NCI-H146 treated with DMSO at 0.1 percent for 48 hours (cell line): ENCODE measurements around the gene CCDC195.
"Not testable (repeated sequence)": the region's sequence is repeated elsewhere in the genome, so short reads cannot be mapped to it uniquely, and the experiment has no call there.

Experiments used
- DNase-seq: peaks from one replicate; lab custom pipeline; 2025; ENCODE audit not compliant: unreplicated experiment; lab: John Stamatoyannopoulos, UW

Gene CCDC195

DNA sequence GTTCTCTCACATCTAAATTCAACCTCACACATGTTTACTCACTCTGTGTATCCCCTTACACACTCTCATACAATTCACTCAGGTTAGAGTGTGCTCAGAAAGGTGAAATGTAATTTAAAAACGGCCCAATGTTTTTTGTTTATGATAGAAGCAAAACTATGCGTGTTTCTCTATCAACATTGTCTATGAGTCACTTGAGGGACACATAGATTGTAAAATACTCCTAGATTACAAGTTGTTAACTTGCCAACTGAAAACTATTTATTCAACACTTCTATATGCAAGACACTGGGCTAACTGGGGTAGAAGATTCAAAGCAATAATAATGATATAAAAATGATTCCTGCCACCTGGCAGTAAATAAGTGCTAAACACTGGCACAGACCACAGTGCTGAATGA, 24.6 kb downstream of the CCDC195 start:
- DNase-seq: no peak

DNA sequence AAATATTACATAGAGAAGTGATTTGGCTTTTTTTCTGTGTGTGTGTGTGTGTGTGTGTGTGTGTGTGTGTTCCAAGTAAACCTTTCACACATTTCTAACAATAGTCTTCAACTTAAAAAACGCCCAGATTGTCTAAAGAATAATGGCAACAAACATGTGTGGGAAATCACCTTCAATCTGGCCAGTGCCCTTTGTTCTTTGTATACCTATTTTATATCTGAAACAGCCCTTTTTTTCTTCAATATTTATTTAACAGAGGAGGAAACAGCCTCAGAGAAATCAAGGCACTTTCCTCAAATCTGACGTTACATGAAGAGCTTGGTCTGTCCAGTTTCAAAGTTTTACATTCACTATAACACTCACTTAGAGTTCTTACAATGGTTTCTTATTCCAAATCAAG, 25.3 kb downstream of the CCDC195 start:
- no peak for DNase-seq

DNA sequence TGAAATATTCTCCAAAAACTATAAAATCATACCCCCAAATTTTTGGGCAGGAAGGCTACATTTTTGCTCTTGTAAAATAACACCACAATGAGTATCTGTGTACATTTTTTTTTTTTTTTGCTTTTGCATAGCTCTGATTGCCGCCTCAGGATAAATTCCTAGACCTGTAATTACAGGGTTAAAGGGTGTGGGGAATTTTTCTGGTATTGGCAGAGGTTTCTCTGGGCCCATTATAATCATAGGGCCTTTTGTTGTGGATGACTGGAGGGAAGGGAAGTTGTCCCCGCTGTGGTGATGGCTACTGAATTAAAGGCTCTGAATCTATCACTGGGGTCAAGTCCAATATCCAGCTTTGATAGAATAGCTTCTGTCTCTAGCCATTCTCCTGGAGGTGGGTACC, 26.6 kb downstream of the CCDC195 start:
- DNase-seq: peak; percentile 14

GRCh38 chr2:224688997-224689396, 27.2 kb downstream of the CCDC195 start:
- no peak for DNase-seq

- DNase-seq: no peak
Observed at GRCh38 chr2:224687156-224687555, 29.0 kb downstream of the CCDC195 start.

DNA sequence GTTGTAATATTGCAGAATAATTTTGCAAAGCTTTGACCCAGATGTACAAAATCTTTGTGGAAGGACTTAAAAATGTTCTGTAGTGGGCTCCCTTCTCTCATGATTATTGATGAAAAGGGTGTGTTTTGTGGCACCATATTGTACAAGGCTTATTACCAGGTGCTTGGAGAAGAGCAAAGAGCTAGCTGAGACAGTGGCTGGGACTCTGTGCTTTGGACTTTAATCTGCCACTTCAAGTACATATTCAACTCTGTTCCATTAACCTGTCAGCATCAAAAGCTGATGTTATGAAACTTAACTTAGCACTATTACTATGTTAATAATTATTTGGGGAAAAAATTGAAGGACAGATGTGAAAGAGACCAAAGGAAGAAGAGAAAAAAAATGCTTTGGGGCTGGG, 31.0 kb downstream of the CCDC195 start:
- no peak for DNase-seq

DNA sequence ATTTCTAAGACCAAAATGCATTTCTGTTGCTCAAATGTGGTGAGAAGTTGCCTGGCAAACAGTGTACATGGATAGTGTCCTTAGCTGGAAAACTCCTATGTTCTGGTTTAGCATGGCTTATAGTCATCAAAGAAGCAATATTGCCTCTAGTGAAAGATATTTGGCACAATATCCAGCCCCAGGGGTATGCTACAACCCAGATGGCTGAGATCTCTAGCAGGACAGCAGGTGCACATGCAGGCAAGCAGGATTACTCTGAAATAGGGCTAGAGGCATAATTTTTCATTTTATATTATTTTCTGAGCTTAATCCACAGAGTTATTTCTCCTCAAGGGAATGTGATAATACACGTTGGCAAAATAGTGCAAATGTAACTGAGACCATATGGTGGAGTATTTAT, 34.0 kb downstream of the CCDC195 start:
- no peak for DNase-seq

- no peak for DNase-seq
Observed at GRCh38 chr2:224671731-224672130, 44.4 kb downstream of the CCDC195 start.

GRCh38 chr2:224670203-224670602, 46.0 kb downstream of the CCDC195 start:
- no peak for DNase-seq

- DNase-seq: no peak
Observed at GRCh38 chr2:224669449-224669848, 46.7 kb downstream of the CCDC195 start.

GRCh38 chr2:224668123-224668909, 47.8 kb downstream of the CCDC195 start:
- no peak for DNase-seq

- DNase-seq: peak; percentile 33
Observed at GRCh38 chr2:224666951-224667553, 49.1 kb downstream of the CCDC195 start.

GRCh38 chr2:224663322-224663721, 52.8 kb downstream of the CCDC195 start:
- not testable (repeated sequence) for DNase-seq

- DNase-seq: not testable (repeated sequence)
Observed at GRCh38 chr2:224661708-224662107, 54.5 kb downstream of the CCDC195 start.

DNA sequence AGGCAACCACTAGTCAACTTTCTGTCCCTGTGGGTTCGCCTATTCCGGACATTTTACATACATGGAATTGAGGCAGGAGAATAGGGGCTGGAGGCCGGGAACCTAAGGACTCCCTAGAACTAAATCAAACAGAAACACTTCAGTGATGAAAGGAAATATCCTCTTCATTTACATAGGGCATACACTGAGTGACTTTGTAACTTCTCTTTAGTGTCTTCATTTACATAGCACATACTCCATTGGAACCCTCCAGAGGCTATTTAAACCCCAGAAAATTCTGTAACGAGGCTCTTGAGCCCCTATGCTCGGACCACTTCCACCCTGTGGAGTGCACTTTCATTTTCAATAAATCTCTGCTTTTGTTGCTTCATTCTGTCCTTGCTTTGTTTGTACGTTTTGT, 56.5 kb downstream of the CCDC195 start:
- no peak for DNase-seq

- no peak for DNase-seq
Observed at GRCh38 chr2:224658780-224659405, 57.3 kb downstream of the CCDC195 start.

GRCh38 chr2:224657349-224657748, 58.8 kb downstream of the CCDC195 start:
- no peak for DNase-seq

DNA sequence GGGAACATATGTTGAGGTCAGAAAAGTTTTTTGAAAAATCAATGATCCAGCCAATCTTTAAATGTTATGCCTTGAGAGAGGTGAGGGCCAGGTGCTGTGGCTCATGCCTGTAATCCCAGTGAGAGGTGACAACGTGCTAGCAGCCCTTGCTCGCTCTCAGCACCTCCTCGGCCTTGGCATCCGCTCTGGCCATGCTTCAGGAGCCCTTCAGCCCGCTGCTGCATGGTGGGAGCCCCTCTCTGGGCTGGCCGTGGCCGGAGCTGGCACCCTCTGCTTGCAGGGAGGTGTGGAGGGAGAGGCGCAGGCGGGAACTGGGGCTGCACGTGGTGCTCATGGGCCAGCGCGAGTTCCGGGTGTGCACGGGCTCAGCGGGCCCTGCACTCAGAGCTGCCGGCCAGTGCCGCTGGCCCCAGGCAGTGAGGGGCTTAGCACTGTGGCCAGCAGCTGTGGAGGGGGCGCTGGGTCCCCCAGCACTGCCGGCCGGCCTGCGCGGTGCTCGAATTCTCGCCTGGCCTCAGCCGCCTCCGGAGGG, 61.1 kb downstream of the CCDC195 start:
- DNase-seq: no peak
